Measurements from ENCODE around the gene NR1H2.

DNA sequence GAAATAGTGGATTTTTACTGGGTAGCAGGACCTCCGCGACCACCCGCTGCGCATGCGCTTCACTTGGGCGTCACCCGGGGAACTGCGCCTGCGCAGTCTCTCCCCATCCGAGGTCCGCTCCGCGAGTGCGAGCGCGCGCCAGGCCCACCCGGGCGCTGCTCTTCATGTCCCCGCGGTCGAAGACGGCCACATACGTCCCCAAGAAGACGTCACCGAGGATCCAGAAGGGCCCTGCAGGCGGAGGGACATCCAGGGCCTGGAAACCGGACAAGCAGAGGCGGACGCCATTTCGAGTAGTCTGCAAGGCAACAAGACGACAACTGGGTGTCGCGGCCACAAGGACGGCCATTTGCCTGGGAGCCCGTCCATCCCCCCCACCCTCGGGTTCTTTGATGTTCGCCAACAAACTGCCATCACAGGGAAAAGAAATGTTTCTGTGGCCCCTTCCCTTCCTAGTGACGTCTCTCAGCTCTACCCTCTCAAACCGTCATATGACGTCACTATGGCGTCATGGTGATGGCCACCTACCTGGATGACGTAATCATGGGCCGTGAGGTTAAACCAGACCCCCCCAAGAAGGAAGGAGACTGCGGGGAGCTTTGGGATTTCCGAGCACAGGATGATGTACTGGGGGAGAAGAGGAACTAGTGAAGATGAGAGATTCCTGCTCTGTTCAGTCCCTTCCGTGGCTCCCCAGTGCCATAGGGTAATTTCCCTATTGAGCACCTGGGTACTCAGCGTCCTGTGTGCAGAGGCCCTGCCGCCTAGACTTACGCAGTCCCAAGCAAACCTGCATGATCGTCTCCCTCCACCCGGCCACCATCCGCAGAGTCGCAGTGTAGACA lies 17.6 kb upstream of the NR1H2 start:
- TF ChIP-seq CTCF (conservative IDR thresholded peaks at IDR 0.05 in 1 of 2, IDR thresholded peaks at IDR 0.05 in 1 of 2; ENCODE audit: low read depth in 1 of 2, low read length in 2 of 2) (no peak), EZH2 (IDR thresholded peaks at IDR 0.05; ENCODE audit: low read length, missing control alignments) (no peak)
